Measurements from ENCODE around the gene THADA.
"Not testable (repeated sequence)": the region's sequence is repeated elsewhere in the genome, so short reads cannot be mapped to it uniquely, and the experiment has no call there.

Gene THADA

DNA sequence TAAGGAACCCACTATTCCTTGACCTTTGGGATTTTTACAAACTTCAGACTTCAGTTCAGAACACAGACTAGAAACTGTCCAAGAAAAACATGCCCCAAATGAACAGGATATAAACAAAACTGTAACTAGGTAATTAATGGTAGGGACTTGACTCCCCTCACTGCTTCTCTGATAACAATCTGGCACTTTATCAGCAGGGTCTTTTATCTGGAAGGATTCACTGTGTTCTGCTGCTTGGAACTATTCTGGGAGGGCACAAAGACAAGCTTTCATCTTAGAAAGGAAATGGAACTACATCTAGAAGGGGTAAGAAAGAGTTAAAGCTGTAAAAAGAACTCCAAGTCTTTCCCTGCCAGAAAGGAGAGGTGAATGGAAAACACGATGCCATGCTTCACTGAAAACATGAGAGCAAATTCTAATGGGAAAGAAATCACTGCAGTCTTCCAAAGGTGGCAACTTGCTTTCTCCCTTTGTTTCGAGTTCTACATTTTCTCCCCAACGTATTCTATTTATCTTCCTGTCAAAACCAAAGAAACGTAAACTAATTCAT is 181.2 kb downstream of the THADA start:
- no peak for DNase-seq (ENCODE audit: low spot score)

GRCh38 chr2:43414033-43414432 is 181.8 kb downstream of the THADA start:
- DNase-seq (ENCODE audit: low spot score), result no peak

DNA sequence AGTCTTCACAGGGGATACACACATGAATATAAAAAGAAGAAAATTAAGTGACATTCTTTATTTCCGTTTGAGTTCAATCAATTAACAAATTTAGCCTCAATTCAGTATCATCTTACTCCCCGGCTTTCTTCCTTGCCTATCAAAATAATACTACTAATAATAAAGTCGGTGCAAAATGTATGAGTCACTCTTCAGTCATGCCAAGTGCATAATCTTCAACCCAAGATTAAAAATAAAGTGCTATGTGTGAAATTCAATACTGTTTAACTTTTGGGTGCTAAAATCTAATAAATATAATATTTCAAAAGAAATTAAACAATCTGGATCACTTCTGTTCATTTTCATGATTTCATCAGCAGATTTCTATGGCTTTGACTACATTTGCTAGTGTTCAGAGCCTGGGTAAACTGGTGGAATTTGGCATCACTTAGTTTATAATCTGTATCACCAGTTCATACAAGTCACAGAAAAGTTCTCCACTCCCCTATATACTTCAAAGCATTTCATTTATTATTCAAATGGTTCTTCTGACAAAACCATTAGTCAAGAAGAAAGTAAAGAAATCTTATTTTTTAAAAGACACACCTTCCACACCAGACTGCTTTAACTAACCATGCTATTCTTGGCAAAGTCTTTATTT is 183.6 kb downstream of the THADA start:
- DNase-seq (ENCODE audit: low spot score), result no peak

DNA sequence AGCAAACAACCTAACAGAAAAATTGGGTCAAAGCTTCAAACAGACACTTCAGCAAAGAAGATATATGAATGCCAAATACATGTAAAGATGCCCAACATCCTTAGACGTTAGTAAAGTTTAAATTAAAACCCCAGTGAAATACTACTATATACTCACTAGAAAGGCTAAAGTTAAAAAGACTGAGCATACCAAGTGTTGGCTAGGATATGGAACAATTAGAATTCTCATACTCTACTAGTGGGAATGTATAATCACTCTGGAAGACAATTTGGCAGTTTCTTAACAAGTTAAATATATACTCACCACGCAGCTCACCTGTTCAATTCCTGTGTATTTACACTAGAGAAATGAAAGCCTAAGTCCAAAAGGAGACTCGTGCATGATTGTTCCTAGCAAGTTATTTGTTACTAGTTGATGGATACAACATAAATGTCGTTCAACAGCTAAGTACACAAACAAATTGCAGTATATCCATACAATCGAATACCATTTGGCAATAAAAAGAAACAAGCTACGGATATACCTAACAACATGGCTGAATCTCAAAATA is 185.7 kb downstream of the THADA start:
- no peak for DNase-seq (ENCODE audit: low spot score)

DNA sequence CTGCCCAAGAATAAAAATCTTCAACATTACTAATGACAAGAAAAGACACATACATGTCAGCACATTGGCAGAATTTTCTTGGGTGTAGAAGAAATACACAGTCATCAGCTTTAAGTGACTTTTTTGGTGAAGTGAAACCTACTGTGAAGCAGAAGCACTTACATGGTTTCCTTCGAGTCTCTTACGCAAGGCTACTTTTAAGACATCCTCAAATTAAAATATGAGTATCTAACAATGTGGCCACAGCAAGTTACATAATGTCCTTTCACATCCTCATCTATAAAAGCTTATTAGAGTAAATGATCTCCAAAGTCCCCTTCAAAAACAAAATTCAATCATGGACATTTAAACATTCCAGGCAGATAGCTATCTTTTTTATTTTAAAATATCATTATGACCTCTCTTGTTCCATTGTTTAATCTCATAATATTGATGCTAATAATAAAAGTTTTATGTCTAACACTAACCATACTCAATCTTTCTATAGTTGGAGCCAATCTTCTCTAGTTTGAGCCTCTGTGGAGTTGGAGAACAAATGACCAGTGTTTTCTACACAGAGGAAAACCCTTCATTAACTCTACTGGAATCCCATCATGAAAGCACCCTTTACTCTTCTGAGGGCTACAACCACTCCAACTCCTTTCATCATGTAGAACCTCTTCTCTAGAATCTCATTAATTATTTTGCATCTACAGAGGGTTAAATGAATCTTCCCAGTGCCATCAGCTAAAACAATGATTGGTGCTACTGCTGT is 187.3 kb downstream of the THADA start:
- peak; percentile 29 for DNase-seq (ENCODE audit: low spot score)

GRCh38 chr2:43407935-43408334 is 187.9 kb downstream of the THADA start:
- DNase-seq (ENCODE audit: low spot score), result no peak

DNA sequence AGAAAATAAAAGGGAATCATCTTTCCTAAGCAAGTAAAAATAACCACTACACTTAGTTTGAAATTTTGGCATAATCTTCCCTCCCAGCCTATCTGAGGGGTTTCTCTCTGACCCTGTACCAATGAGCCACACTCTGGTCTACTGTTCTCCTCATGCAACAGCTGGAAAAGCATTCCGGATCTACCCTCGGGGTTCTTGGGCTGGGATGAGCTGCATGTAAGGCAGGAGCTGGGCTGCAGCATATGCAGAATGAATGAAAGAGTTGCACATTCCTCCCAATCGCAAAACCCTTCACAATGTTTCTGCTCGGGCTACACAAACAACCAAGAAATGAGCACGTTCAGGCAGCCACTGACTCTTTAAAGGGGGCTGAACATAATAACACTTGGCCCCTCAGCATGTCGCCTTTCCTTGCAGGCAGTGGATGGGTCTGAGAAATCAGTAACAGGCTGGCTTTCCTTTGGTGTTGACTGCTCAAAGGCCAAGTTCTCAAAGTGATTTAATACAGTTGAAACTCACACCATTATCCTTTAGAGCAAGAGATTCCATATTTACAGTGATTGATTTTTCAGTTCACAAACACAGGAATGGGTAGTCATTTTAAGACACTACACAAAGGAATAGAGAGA is 189.1 kb downstream of the THADA start:
- no peak for DNase-seq (ENCODE audit: low spot score)

DNA sequence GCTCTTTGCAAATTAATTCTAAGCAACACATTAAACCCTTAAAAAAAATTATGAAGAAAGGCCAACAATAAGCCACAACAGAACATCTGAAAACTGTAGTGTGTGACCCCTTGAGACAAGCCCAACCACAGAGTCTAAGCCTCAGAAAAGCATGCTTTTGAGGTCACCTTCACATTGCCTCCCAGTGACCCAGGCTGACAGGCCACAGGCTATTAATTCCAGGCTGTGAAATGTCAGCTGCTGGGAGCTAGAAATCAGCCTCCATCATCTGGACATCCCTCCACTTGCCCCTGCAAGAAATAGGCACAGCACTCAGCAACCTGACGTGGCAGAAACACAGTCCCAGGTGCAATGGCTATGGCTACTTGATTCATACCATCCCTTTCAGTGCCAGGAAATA is 190.0 kb downstream of the THADA start:
- DNase-seq (ENCODE audit: low spot score), result no peak

GRCh38 chr2:43402452-43402937 is 193.3 kb downstream of the THADA start:
- DNase-seq (ENCODE audit: low spot score), result no peak

GRCh38 chr2:43402002-43402401 is 193.8 kb downstream of the THADA start:
- DNase-seq (ENCODE audit: low spot score), result peak; percentile 25

DNA sequence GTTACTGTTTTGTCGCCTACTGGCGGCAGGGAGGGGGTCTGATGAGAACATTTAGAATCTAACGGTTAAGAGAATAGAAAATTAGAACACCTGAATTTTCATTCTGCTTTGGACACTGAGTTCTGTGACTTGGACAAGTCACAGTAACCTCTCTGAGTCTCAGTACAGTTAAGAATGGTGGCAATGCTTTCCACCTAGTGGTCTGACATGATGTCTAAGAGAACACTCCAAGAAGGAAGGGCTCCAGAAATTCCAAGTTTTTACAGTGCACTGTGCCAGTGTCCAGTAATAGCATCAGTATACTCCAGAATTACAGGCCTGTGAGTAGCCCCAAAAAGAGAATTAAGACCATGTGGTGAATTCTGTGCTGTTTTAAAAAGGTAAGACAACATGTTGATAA is 195.3 kb downstream of the THADA start:
- no peak for DNase-seq (ENCODE audit: low spot score)

DNA sequence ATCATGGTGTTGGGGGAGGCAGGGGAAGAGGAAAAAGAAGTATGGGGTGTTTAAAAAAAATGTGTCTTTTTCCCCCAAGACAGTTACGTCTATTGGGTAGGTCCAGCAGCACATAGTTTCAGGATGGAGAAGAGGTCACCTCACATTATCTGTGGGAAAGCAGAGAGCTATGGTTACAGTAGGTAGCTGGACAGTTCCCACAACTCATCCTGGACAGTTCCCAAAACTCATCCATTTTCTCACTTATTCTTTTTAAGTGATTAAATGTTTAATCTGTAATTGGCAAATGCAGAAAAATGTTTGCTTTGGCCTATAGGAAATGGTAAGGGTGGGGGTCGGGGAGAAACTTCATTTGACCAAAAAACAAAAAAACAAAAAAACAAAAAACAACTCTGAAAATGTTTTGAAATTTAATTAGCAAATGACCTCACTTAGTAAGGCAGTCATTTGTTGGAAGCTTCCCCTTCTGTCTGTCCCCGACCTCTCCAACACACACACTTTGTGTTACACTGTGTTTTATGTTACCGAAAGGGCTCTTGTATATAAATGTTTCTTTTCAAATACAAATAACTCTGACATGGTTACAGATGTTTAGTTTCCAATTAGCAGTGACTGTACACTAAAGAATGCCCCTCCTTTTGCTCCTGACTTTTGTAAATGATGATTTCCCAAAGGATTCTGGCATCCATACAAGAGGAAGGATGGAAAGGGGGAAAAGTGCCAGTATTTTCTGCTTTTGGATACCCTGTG is 196.1 kb downstream of the THADA start:
- DNase-seq (ENCODE audit: low spot score), result no peak

- no peak for DNase-seq (ENCODE audit: low spot score)
Measured at GRCh38 chr2:43399098-43399497, 196.7 kb downstream of the THADA start.

GRCh38 chr2:43397821-43398220 is 198.0 kb downstream of the THADA start:
- DNase-seq (ENCODE audit: low spot score), result no peak

- DNase-seq (ENCODE audit: low spot score), result no peak
Measured at GRCh38 chr2:43397411-43397810, 198.4 kb downstream of the THADA start.

GRCh38 chr2:43396344-43396743 is 199.5 kb downstream of the THADA start:
- DNase-seq (ENCODE audit: low spot score), result not testable (repeated sequence)

DNA sequence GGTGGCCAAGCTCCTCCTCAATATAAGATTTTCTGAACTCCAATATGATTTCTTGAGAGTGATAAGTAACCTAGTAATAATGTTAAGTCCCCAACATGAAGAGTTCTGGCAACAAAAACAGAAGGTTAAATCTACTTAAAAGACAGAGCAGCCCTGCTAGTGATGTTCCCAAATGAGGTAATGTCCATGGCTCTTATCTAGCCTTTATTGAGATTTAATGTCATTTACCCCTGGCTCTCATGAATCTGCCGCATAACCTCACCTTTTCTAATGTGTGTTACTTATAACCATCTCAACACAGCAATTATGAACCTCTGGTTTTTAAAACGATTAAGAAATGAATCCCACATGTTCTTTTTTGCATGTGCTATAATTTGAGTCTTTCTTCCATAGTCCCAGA is 201.9 kb downstream of the THADA start:
- no peak for DNase-seq (ENCODE audit: low spot score)

GRCh38 chr2:43391878-43392215 is 204.0 kb downstream of the THADA start:
- DNase-seq (ENCODE audit: low spot score), result no peak

GRCh38 chr2:43391201-43391877 is 204.5 kb downstream of the THADA start:
- DNase-seq (ENCODE audit: low spot score), result no peak

DNA sequence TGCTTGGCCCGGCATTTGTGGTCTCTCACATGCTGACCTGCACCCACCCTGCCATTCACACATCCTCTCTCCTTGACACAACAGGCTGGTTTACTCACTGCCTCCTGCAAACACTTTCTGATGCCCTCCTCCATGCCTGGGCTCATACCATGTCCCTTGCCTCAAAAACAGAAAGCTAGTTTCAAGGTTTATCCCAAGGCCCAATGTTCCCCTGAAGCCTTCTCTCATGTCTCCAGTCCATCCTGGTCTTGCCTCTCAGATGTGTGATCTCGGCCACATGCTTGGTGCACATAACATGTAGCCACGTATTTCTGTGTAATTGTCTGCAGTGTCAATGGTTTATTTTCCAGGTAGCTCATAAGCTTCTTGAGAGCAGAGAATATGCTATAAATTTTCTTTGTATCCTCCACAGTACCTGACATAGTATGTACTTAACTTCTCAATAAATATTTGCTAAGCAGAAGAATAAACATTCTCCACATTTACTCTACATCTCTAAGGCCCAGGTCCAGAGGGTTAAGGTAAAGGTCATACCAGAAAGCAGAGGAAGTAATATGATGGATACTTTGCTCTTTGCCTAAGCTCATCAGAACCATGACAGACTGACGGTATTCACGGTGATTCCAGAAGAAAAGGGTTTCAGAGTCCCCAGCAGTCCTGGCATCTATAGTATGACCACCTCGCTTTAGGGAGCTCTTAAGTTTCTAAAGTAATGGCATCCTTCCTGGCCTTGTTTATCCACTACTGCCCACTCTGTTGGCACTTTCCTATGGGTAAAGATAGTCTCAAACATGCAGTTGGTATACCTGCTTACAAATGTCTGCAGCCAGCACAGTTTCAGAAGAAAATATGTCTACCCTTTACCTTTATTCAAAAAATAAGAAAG is 206.0 kb downstream of the THADA start:
- DNase-seq (ENCODE audit: low spot score), result no peak
